ENCODE results near the gene MYCN. TPM values are rescaled to one million over a fixed set of nuclear protein-coding genes. Genes with fewer than 3 reads are reported as not detected.

The MYCN gene
- polyA plus RNA-seq, 3 donors, result not detected

- no peaks in the 10 kb centered on the region for H3K4me1 Mint-ChIP-seq
- no peaks in the 10 kb centered on the region for H3K9me3 ChIP-seq (replicated peaks in 1 of 2; ENCODE audit: control insufficient read depth in 1 of 2, insufficient read depth in 1 of 2, low read length in 2 of 2)
- peaks cover 0 to 6% (median 3%) of the 10 kb centered on the region in 3 donors for H3K27me3 Mint-ChIP-seq (ENCODE audit: low read depth in 3 of 3)
- H3K4me2 ChIP-seq (replicated peaks; ENCODE audit: extremely low read depth, low read length, poor library complexity, severe bottlenecking), result no peak overlapping the region
- DNase-seq, result no peak
- no peaks in the 10 kb centered on the region for H3K36me3 Mint-ChIP-seq
- H4K20me1 ChIP-seq (ENCODE audit: insufficient read depth, low read length), result no peaks in the 10 kb centered on the region
- H3K4me3 ChIP-seq (replicated peaks in 1 of 3; ENCODE audit: low read depth in 2 of 3, low read length in 3 of 3), result no peak overlapping the region
- TF ChIP-seq CTCF (IDR thresholded peaks at IDR 0.05), result no peak
- intact Hi-C loops (cut with micrococcal nuclease), result no loop called here
- H3K27me3 ChIP-seq (ENCODE audit: control insufficient read depth in 2 of 2, insufficient read depth in 2 of 2, low read length in 2 of 2), result no peaks in the 10 kb centered on the region
- 92% methylated on average over 2 of the region's 7 CpGs for WGBS (ENCODE audit: insufficient coverage)
- H3K27ac ChIP-seq (ENCODE audit: low read depth in 1 of 2, low read length in 2 of 2), result no peak overlapping the region
- H3K9me3 Mint-ChIP-seq, result no peaks in the 10 kb centered on the region
- no peak overlapping the region for H2AFZ ChIP-seq (ENCODE audit: insufficient read depth, low read depth, low read length, poor library complexity, severe bottlenecking)
- no peaks in the 10 kb centered on the region for H3K79me2 ChIP-seq (ENCODE audit: insufficient read depth, low read length)
- H3K36me3 ChIP-seq (replicated peaks in 1 of 2; ENCODE audit: control insufficient read depth in 1 of 2, insufficient read depth in 2 of 2, low read length in 2 of 2), result no peaks in the 10 kb centered on the region
- H3K9ac ChIP-seq (ENCODE audit: insufficient read depth, low read length, poor library complexity, severe bottlenecking), result no peak overlapping the region
- no peaks in the 10 kb centered on the region for H3K4me1 ChIP-seq (ENCODE audit: control insufficient read depth in 1 of 2, insufficient read depth in 2 of 2, low read length in 2 of 2)
- H3K4me3 Mint-ChIP-seq, result no peak overlapping the region
- no peak overlapping the region for H3K27ac Mint-ChIP-seq
These were observed 20.5 kb upstream of the MYCN start for GRCh38 chr2:15919716-15920434.

GRCh38 chr2:15920696-15921095 is 19.7 kb upstream of the MYCN start:
- Mint-ChIP-seq H3K27ac (no peak overlapping the region), H3K36me3 (no peaks in the 10 kb centered on the region), H3K27me3 (ENCODE audit: low read depth in 3 of 3) (peaks cover 0 to 6% (median 3%) of the 10 kb centered on the region in 3 donors), H3K4me1 (no peaks in the 10 kb centered on the region), H3K9me3 (no peaks in the 10 kb centered on the region), H3K4me3 (no peak overlapping the region)
- Histone ChIP-seq H3K4me3 (replicated peaks in 1 of 3; ENCODE audit: low read depth in 2 of 3, low read length in 3 of 3) (no peak overlapping the region), H3K9me3 (replicated peaks in 1 of 2; ENCODE audit: control insufficient read depth in 1 of 2, insufficient read depth in 1 of 2, low read length in 2 of 2) (no peaks in the 10 kb centered on the region), H3K27ac (ENCODE audit: low read depth in 1 of 2, low read length in 2 of 2) (no peak overlapping the region), H2AFZ (ENCODE audit: insufficient read depth, low read depth, low read length, poor library complexity, severe bottlenecking) (no peak overlapping the region), H3K4me2 (replicated peaks; ENCODE audit: extremely low read depth, low read length, poor library complexity, severe bottlenecking) (no peak overlapping the region), H3K79me2 (ENCODE audit: insufficient read depth, low read length) (no peaks in the 10 kb centered on the region), H3K27me3 (ENCODE audit: control insufficient read depth in 2 of 2, insufficient read depth in 2 of 2, low read length in 2 of 2) (no peaks in the 10 kb centered on the region), H3K4me1 (ENCODE audit: control insufficient read depth in 1 of 2, insufficient read depth in 2 of 2, low read length in 2 of 2) (no peaks in the 10 kb centered on the region), H3K36me3 (replicated peaks in 1 of 2; ENCODE audit: control insufficient read depth in 1 of 2, insufficient read depth in 2 of 2, low read length in 2 of 2) (no peaks in the 10 kb centered on the region), H3K9ac (ENCODE audit: insufficient read depth, low read length, poor library complexity, severe bottlenecking) (no peak overlapping the region), H4K20me1 (ENCODE audit: insufficient read depth, low read length) (no peaks in the 10 kb centered on the region)
- DNase-seq, result no peak
- intact Hi-C loops (cut with micrococcal nuclease), result no loop called here
- WGBS (ENCODE audit: insufficient coverage), result 88% methylated on average over 10 of the region's 10 CpGs
- no peak for TF ChIP-seq CTCF (IDR thresholded peaks at IDR 0.05)

All from CD14-positive monocyte (primary cell).